ENCODE measurements around the gene ATP2A1. TPM values are rescaled to one million over a fixed set of nuclear protein-coding genes. Genes with fewer than 3 reads are reported as not detected.

The ATP2A1 gene
- total RNA-seq, 1 donor from 2014 or later = 8.2 TPM

DNA sequence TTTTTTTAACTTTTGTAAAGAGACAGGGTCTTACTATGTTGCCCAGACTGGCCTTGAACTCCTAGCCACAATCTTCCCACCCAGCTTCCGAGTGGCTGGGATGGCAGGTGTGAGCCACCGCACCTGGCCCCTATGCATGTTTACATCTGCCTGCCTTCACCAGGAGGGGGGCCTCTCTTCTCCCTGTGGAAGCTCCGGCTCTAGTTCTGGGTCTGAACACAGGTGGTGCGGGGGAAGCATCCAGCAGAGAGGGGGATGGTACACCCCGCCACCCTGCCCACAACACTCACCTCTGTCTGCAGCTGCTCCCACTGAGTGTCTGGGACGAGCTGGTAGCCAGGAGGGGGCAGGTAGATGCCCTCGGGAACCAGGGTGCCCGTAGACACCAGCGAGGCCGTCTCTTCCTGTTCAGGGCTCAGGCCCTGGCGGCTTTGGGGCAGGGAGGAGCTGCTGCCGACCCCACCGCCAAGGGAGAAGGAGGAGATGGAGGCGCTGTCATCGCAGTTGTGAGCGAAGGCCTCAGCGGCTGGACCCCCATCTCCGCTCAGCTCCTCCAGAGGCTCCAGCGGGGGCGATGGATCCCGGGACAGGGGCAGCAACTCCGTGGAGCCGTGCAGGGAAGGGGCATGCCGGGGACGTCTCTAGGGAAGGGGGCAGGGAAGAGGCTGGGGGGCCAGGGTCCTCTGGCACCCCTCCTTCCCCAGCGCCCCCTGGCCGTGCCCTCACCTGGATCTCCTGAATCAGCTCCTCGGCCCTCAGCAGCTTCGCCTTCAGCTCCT, 35.8 kb downstream of the ATP2A1 start:
- no peak overlapping the region for H3K27ac Mint-ChIP-seq
- no peak overlapping the region for H3K4me2 ChIP-seq
- no peak overlapping the region for H3K9ac ChIP-seq
- no peak for TF ChIP-seq EZH2phosphoT487 (IDR thresholded peaks at IDR 0.05)
- TF ChIP-seq, protein P1, sequence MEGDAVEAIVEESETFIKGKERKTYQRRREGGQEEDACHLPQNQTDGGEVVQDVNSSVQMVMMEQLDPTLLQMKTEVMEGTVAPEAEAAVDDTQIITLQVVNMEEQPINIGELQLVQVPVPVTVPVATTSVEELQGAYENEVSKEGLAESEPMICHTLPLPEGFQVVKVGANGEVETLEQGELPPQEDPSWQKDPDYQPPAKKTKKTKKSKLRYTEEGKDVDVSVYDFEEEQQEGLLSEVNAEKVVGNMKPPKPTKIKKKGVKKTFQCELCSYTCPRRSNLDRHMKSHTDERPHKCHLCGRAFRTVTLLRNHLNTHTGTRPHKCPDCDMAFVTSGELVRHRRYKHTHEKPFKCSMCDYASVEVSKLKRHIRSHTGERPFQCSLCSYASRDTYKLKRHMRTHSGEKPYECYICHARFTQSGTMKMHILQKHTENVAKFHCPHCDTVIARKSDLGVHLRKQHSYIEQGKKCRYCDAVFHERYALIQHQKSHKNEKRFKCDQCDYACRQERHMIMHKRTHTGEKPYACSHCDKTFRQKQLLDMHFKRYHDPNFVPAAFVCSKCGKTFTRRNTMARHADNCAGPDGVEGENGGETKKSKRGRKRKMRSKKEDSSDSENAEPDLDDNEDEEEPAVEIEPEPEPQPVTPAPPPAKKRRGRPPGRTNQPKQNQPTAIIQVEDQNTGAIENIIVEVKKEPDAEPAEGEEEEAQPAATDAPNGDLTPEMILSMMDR (IDR thresholded peaks at IDR 0.05) = no peak
- TF ChIP-seq EZH2 (IDR thresholded peaks at IDR 0.05) = no peak
- H3K4me1 Mint-ChIP-seq = peaks cover 8% of the 10 kb centered on the region
- peaks cover 8% of the 10 kb centered on the region for H3K36me3 Mint-ChIP-seq
- no peak overlapping the region for H3K27ac ChIP-seq
- no peak overlapping the region for H3K4me3 Mint-ChIP-seq
- no peak overlapping the region for H2AFZ ChIP-seq (replicated peaks)
- H3K79me2 ChIP-seq (ENCODE audit: low read depth) = no peaks in the 10 kb centered on the region
- H3K27me3 ChIP-seq = no peaks in the 10 kb centered on the region
- no peak for DNase-seq (ENCODE audit: low spot score)
- peaks cover 4% of the 10 kb centered on the region for H3K27me3 Mint-ChIP-seq (ENCODE audit: insufficient read depth, low read depth)
- no peaks in the 10 kb centered on the region for H3K9me3 ChIP-seq (ENCODE audit: low read depth)
- no peaks in the 10 kb centered on the region for H4K20me1 ChIP-seq (ENCODE audit: low read depth)
- H3F3A ChIP-seq (ENCODE audit: low read depth) = no peaks in the 10 kb centered on the region
- no peaks in the 10 kb centered on the region for H3K4me1 ChIP-seq
- H3K36me3 ChIP-seq = no peaks in the 10 kb centered on the region
- H3K9me3 Mint-ChIP-seq = no peaks in the 10 kb centered on the region
- H3K4me3 ChIP-seq = no peak overlapping the region

DNA sequence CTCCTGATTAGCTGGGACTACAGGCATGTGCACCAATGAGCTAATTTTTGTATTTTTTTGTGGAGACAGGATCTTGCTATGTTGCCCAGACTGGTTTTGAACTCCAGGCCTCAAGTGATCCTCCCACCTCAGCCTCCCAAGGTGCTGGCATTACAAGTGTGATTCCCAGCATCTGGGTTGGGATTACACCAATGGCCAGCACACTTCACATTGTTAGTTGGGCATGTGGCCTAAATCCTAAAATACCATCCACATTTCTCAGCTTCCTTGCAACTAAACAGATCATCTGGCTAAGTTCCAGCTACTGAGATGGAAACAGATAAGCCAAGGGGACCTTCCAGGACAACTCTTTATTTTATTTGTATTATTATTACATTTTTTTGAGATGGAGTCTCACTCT, 36.9 kb downstream of the ATP2A1 start:
- Mint-ChIP-seq H3K4me3 (no peak overlapping the region), H3K27ac (no peak overlapping the region), H3K36me3 (peaks cover 8% of the 10 kb centered on the region), H3K4me1 (peaks cover 8% of the 10 kb centered on the region), H3K9me3 (no peaks in the 10 kb centered on the region), H3K27me3 (ENCODE audit: insufficient read depth, low read depth) (peaks cover 4% of the 10 kb centered on the region)
- TF ChIP-seq EZH2 (IDR thresholded peaks at IDR 0.05) (no peak), EZH2phosphoT487 (IDR thresholded peaks at IDR 0.05) (no peak)
- TF ChIP-seq, protein P1 (IDR thresholded peaks at IDR 0.05) = no peak
- Histone ChIP-seq H3F3A (ENCODE audit: low read depth) (no peaks in the 10 kb centered on the region), H3K4me3 (no peak overlapping the region), H3K27me3 (no peaks in the 10 kb centered on the region), H3K36me3 (no peaks in the 10 kb centered on the region), H4K20me1 (ENCODE audit: low read depth) (no peaks in the 10 kb centered on the region), H3K9me3 (ENCODE audit: low read depth) (no peaks in the 10 kb centered on the region), H3K4me2 (no peak overlapping the region), H3K9ac (no peak overlapping the region), H3K79me2 (ENCODE audit: low read depth) (no peaks in the 10 kb centered on the region), H3K27ac (no peak overlapping the region), H3K4me1 (no peaks in the 10 kb centered on the region), H2AFZ (replicated peaks) (no peak overlapping the region)
- no peak for DNase-seq (ENCODE audit: low spot score)

DNA sequence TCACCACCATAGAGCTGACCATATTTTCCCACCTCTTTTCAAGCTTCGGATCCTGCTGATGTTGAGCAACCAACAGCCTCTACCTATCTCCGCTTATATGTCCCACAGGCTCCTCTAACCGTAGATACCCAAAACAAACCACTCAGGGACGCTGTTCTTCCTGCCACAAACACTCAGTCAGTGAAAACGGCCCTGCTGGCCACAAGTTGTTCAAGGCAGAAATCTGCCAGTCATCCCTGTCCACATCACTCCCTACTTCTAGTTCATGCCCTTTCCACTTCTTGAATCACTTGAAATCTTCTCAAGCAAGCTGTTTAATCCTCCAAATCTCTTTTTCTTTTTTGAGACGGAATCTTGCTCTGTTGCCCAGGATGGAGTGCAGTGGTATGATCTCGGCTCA, 38.8 kb downstream of the ATP2A1 start:
- Histone ChIP-seq H3K4me2 (no peak overlapping the region), H3K9me3 (ENCODE audit: low read depth) (no peaks in the 10 kb centered on the region), H3K9ac (no peak overlapping the region), H3K4me3 (no peak overlapping the region), H3K27ac (no peak overlapping the region), H2AFZ (replicated peaks) (no peak overlapping the region), H3K4me1 (no peaks in the 10 kb centered on the region), H3K36me3 (no peaks in the 10 kb centered on the region), H3K79me2 (ENCODE audit: low read depth) (no peaks in the 10 kb centered on the region), H4K20me1 (ENCODE audit: low read depth) (no peaks in the 10 kb centered on the region), H3K27me3 (no peaks in the 10 kb centered on the region), H3F3A (ENCODE audit: low read depth) (no peaks in the 10 kb centered on the region)
- no peak overlapping the region for H3K4me3 Mint-ChIP-seq
- no peaks in the 10 kb centered on the region for H3K9me3 Mint-ChIP-seq
- H3K4me1 Mint-ChIP-seq = peaks cover 8% of the 10 kb centered on the region
- H3K27me3 Mint-ChIP-seq (ENCODE audit: insufficient read depth, low read depth) = peaks cover 4% of the 10 kb centered on the region
- no peak for DNase-seq (ENCODE audit: low spot score)
- peaks cover 8% of the 10 kb centered on the region for H3K36me3 Mint-ChIP-seq
- TF ChIP-seq EZH2 (IDR thresholded peaks at IDR 0.05) (no peak), EZH2phosphoT487 (IDR thresholded peaks at IDR 0.05) (no peak)
- TF ChIP-seq, protein P1 (IDR thresholded peaks at IDR 0.05) = no peak
- peak overlapping the region; percentile 23 for H3K27ac Mint-ChIP-seq

Measured in neural progenitor cell (in vitro differentiated cells).